ENCODE data around the gene LHCGR.

GRCh38 chr2:48734576-48735303, 20.8 kb downstream of the LHCGR start:
- TF ChIP-seq, protein P1, sequence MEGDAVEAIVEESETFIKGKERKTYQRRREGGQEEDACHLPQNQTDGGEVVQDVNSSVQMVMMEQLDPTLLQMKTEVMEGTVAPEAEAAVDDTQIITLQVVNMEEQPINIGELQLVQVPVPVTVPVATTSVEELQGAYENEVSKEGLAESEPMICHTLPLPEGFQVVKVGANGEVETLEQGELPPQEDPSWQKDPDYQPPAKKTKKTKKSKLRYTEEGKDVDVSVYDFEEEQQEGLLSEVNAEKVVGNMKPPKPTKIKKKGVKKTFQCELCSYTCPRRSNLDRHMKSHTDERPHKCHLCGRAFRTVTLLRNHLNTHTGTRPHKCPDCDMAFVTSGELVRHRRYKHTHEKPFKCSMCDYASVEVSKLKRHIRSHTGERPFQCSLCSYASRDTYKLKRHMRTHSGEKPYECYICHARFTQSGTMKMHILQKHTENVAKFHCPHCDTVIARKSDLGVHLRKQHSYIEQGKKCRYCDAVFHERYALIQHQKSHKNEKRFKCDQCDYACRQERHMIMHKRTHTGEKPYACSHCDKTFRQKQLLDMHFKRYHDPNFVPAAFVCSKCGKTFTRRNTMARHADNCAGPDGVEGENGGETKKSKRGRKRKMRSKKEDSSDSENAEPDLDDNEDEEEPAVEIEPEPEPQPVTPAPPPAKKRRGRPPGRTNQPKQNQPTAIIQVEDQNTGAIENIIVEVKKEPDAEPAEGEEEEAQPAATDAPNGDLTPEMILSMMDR (IDR thresholded peaks at IDR 0.05), result no peak
- TF ChIP-seq POLR2AphosphoS5 (IDR thresholded peaks at IDR 0.05), result no peak
- no peak for TF ChIP-seq POLR2A (IDR thresholded peaks at IDR 0.05)
- TF ChIP-seq EP300 (IDR thresholded peaks at IDR 0.05; ENCODE audit: low read depth), result no peak
